Retinal pigment epithelial cell (primary cell): ENCODE measurements around the gene SIRPG.

ENCODE experiments used
- DNase-seq: peaks from one replicate; pipeline ENCODE4 v3.0.0-alpha.2; 2010; ENCODE audit warnings: low read depth
- H3K4me3 ChIP-seq: 2 replicates; pipeline ENCODE4 v1.5.1; 2011; ENCODE audit warnings: mild to moderate bottlenecking, low read length, control low read depth, moderate library complexity
- TF ChIP-seq, protein P1 (sequence below): conservative IDR thresholded peaks from 2 replicates; pipeline ENCODE4 v1.5.1; 2011; ENCODE audit warnings: low read depth, low read length, control low read depth, inconsistent platforms

The SIRPG gene

DNA sequence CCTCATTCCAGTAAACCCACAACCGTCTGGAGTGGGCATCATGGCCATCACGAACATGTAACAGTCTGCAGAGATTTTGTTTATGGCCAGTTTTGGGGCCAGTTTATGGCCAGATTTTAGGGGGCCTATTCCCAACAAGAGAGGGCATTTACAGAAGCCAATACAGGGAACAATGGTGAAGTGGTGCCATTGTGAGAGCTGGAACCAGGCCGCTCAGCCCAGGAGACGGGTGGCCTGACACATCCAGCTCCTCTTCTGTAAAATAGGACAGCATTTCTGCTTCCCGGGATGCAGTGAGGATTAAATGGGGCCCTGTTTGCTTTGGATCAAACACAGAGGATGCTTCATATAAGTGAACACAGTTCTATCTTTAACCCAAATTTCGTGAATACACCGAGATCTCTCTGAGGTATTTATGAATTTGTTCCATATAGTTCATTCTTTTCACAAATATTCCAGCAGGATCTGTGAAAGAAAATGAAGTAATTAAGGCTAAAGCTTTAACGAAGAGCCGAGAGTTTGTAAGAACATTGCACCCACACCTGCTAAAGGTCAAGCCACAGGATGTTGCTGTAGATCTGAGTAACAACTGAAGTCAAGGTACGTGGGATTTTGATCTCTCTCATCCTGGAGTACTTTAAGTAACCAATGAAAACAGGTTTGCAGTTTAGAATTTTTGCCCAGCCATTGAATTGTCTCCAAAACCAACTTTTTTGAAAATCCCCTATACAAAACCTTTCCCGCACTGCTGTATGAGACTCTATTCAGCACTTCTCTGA lies 14.5 kb upstream of the SIRPG start:
- TF ChIP-seq, protein P1, sequence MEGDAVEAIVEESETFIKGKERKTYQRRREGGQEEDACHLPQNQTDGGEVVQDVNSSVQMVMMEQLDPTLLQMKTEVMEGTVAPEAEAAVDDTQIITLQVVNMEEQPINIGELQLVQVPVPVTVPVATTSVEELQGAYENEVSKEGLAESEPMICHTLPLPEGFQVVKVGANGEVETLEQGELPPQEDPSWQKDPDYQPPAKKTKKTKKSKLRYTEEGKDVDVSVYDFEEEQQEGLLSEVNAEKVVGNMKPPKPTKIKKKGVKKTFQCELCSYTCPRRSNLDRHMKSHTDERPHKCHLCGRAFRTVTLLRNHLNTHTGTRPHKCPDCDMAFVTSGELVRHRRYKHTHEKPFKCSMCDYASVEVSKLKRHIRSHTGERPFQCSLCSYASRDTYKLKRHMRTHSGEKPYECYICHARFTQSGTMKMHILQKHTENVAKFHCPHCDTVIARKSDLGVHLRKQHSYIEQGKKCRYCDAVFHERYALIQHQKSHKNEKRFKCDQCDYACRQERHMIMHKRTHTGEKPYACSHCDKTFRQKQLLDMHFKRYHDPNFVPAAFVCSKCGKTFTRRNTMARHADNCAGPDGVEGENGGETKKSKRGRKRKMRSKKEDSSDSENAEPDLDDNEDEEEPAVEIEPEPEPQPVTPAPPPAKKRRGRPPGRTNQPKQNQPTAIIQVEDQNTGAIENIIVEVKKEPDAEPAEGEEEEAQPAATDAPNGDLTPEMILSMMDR: no peak
- DNase-seq: no peak
- H3K4me3 ChIP-seq: no peak overlapping the region

DNA sequence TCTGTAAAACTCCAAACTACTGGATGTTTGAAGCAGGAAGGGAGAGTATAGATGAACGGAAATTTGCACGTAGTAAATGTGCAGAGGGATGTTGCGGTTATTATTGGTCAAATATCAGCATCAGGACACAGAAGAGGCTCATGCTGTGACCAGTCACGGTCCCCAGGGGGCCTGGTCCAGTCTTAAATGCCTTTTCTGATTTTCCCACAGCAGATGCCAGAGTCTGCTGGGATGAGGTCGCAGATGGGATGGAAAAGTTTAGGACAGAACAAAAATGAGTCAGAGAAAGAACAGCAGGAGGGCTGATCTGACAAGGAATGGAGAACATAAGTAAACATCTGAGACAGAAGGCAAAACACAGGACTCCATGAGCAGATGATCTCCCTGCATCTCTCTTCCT lies 11.7 kb upstream of the SIRPG start:
- TF ChIP-seq, protein P1: no peak
- DNase-seq: no peak
- H3K4me3 ChIP-seq: no peak overlapping the region

DNA sequence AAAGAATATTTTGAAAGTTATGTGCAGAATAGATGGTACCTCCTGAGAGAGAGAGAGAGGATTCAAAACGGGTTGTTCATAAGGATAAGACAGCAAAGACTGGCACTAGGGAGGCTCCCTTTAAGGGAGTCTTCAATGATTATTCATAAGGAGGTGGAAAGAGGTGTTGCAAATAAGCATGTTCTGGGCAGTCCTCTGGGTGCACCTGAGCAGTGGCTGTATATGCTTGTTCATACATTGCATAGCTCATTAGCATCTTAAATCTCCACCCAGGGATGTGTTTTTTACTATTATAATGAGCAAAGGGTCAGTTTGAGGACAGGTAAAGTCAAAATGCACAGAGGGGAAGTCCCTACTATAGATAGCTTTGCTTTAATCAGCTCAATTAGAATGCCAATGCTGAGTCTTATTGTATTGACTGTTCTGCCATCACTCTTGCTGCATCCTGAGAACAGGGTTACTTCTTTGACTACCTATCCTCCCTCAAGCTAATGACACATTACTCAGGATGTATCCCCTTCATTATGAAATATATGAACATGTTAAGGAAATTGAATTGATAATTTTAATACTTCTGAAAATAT lies 10.0 kb upstream of the SIRPG start:
- H3K4me3 ChIP-seq: no peak overlapping the region
- TF ChIP-seq, protein P1: no peak
- no peak for DNase-seq

DNA sequence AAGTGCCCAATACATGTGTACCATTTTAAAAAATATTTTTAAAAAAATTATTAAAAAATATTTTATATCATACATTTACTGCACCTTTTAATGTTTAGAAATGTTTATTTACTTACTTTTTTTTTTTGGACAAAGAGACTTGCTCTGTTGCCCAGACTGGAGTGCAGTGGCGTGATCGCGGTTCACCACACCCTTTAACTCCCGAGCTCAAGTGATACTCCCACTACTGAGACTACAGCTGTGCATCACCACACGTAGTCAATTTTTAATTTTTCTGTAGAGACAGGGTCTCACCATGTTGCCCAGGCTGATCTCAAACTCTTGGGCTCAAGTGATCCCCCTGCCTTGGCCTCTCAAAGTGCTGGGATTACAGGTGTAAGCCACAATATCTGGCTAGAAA lies 9.2 kb upstream of the SIRPG start:
- H3K4me3 ChIP-seq: no peak overlapping the region
- DNase-seq: no peak
- TF ChIP-seq, protein P1: no peak

DNA sequence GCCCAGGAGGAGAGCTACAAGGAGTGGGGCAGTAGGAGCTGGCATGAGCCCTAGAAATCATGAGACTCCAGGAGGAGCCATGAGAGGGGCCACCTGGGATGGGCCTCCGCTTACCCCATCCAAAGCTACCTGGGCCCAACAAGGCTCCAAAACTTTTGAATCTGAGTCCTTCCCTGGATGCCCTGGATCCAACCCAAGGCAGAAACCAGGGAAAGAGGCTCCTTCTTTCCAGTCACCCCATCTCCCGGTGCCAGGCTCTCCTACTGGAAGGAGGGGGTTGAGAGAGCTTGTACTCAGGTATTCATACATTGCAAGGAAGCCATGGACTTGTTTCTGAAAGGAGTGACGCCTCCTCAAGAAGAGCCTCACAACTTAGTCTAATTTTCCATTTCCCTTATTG lies 7.8 kb upstream of the SIRPG start:
- DNase-seq: no peak
- TF ChIP-seq, protein P1: no peak
- H3K4me3 ChIP-seq: no peak overlapping the region

DNA sequence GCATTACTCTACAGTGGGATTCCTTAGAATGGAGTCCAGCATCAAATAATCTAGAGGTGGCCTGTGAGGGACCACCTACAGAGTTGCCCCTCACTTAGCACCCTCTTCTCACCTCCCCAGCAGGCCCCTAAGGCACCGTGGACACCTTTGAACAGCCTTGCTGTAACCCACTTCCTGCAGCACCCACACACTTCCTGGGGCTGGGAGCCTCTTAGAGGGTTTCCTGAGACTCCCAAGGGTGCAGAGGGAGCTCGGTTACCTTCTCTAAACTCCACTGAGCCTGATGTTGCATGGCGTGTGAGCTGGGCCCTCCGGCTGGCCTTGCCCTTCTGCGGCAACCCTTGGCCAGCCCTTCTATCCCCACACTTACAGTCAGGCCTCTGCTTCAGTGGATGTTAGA lies 7.3 kb upstream of the SIRPG start:
- no peak for DNase-seq
- TF ChIP-seq, protein P1: no peak
- H3K4me3 ChIP-seq: no peak overlapping the region

DNA sequence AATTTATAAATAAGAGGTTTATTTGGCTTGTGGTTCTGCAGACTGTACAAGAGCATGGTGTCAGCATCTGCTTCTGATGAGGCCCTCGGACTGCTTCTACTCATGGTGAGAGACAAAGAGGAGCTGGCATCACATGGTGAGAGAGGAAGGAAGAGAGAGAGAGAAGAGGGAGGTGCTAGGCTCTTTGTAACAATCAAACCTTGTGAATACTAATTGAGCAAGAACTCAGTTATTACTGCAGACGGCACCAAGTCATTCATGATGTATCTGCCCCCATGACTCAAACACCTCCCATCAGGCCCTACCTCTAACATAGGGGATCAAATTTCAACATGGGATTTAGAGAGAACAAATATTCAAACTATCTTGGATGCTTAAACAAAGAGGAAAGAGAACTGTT lies 6.3 kb upstream of the SIRPG start:
- no peak for DNase-seq
- H3K4me3 ChIP-seq: no peak overlapping the region
- TF ChIP-seq, protein P1: no peak
